HEK293 (cell line): ENCODE measurements around the gene LPXN.

ENCODE experiments used
- CTCF ChIA-PET: fragments of 350-600 bp; formaldehyde crosslinking; extraction: SDS; loops from one replicate; lab custom pipeline; 2021; ENCODE audit warnings: antibody characterized with exemption; lab: Yijun Ruan, JAX
- POLR2A ChIA-PET: fragments of 300-600 bp; formaldehyde crosslinking; extraction: SDS; loops from one replicate; lab custom pipeline; 2020; ENCODE audit warnings: antibody characterized with exemption, inconsistent platforms; lab: Yijun Ruan, JAX
- H3K27ac ChIP-seq: fragments of 200-500 bp; sonication (Bioruptor generic); 2 replicates; pipeline ENCODE4 v1.5.1; 2014; ENCODE audit warnings: low read depth, low read length, control low read depth, inconsistent platforms; ENCODE audit errors: extremely low read depth
- H3K36me3 ChIP-seq, 2 experiments: fragments of 200-500 bp in 1 of 2; sonication (Bioruptor generic) in 1 of 2; 1 replicate in 1 of 2; 2 replicates in 1 of 2; pipeline ENCODE4 v1.5.1; 2014 to 2017; ENCODE audit warnings: inconsistent platforms in 2 of 2, low read length in 2 of 2; ENCODE audit not compliant: control insufficient read depth in 2 of 2, insufficient read depth in 1 of 2
- H3K4me1 ChIP-seq: fragments of 200-500 bp; sonication (Bioruptor generic); 2 replicates; pipeline ENCODE4 v1.5.1; 2014; ENCODE audit warnings: mild to moderate bottlenecking, low read length, inconsistent platforms; ENCODE audit not compliant: control insufficient read depth, insufficient read depth
- H3K4me3 ChIP-seq: 2 replicates; pipeline ENCODE4 v1.5.1; 2011; ENCODE audit warnings: low read depth, mild to moderate bottlenecking, control low read depth, low read length, moderate library complexity
- H3K9me3 ChIP-seq: fragments of 200-500 bp; sonication (Bioruptor generic); 2 replicates; pipeline ENCODE4 v1.5.1; 2014; ENCODE audit warnings: low read depth, low read length, inconsistent platforms; ENCODE audit not compliant: control insufficient read depth, insufficient read depth
- GFI1B ChIP-seq: fragments of 450-650 bp; formaldehyde crosslinking; IDR thresholded peaks from 2 replicates; pipeline ENCODE4 v1.5.1; 2016; ENCODE audit warnings: missing biosample characterization, missing genetic modification characterization
- HOXC10 ChIP-seq: sonication (generic); formaldehyde crosslinking; IDR thresholded peaks from 2 replicates; pipeline ENCODE4 v1.8.1; 2023; ENCODE audit warnings: mild to moderate bottlenecking, missing genetic modification reagents
- KLF1 ChIP-seq: fragments of 450-650 bp; formaldehyde crosslinking; IDR thresholded peaks from 2 replicates; pipeline ENCODE4 v1.5.1; 2016; ENCODE audit warnings: missing biosample characterization, missing genetic modification characterization
- MEIS1 ChIP-seq: sonication (generic); formaldehyde crosslinking; IDR thresholded peaks from 2 replicates; pipeline ENCODE4 v1.8.1; 2022; ENCODE audit warnings: missing genetic modification reagents, mild to moderate bottlenecking, borderline replicate concordance
- MYNN ChIP-seq: fragments of 450-650 bp; formaldehyde crosslinking; IDR thresholded peaks from 2 replicates; pipeline ENCODE4 v1.5.1; 2016; ENCODE audit warnings: missing biosample characterization, missing genetic modification characterization, borderline replicate concordance
- ZBTB17 ChIP-seq: fragments of 450-650 bp; formaldehyde crosslinking; IDR thresholded peaks from 2 replicates; pipeline ENCODE4 v1.5.1; 2016; ENCODE audit warnings: missing biosample characterization, missing genetic modification characterization
- ZFP3 ChIP-seq: fragments of 450-650 bp; formaldehyde crosslinking; IDR thresholded peaks from 2 replicates; pipeline ENCODE4 v1.5.1; 2016; ENCODE audit warnings: low read depth, missing biosample characterization, missing genetic modification characterization
- ZFP37 ChIP-seq: fragments of 450-650 bp; formaldehyde crosslinking; IDR thresholded peaks from 2 replicates; pipeline ENCODE4 v1.5.1; 2016; ENCODE audit warnings: missing biosample characterization, missing genetic modification characterization
- ZNF114 ChIP-seq: fragments of 450-650 bp; formaldehyde crosslinking; IDR thresholded peaks from 2 replicates; pipeline ENCODE4 v1.5.0; 2017; ENCODE audit warnings: missing biosample characterization, missing genetic modification characterization
- ZNF121 ChIP-seq: fragments of 450-650 bp; formaldehyde crosslinking; IDR thresholded peaks from 2 replicates; pipeline ENCODE4 v1.5.1; 2016; ENCODE audit warnings: missing biosample characterization, missing genetic modification characterization
- ZNF16 ChIP-seq: fragments of 450-650 bp; formaldehyde crosslinking; IDR thresholded peaks from 2 replicates; pipeline ENCODE4 v1.5.1; 2016; ENCODE audit warnings: low read depth, missing biosample characterization, missing genetic modification characterization
- ZNF302 ChIP-seq: fragments of 450-650 bp; formaldehyde crosslinking; IDR thresholded peaks from 2 replicates; pipeline ENCODE4 v1.5.1; 2016; ENCODE audit warnings: missing biosample characterization, missing genetic modification characterization, low read depth
- ZNF423 ChIP-seq: fragments of 450-650 bp; formaldehyde crosslinking; IDR thresholded peaks from 2 replicates; pipeline ENCODE4 v1.5.1; 2016; ENCODE audit warnings: missing biosample characterization, missing genetic modification characterization
- ZNF48 ChIP-seq: fragments of 450-650 bp; formaldehyde crosslinking; IDR thresholded peaks from 2 replicates; pipeline ENCODE4 v1.5.1; 2016; ENCODE audit warnings: missing biosample characterization, missing genetic modification characterization
- ZNF548 ChIP-seq: fragments of 450-650 bp; formaldehyde crosslinking; IDR thresholded peaks from 2 replicates; pipeline ENCODE4 v1.5.1; 2016; ENCODE audit warnings: missing biosample characterization, missing genetic modification characterization
- ZNF560 ChIP-seq: fragments of 450-650 bp; formaldehyde crosslinking; IDR thresholded peaks from 2 replicates; pipeline ENCODE4 v1.5.1; 2017; ENCODE audit warnings: missing biosample characterization, missing genetic modification characterization, borderline replicate concordance
- ZNF654 ChIP-seq: fragments of 450-650 bp; formaldehyde crosslinking; IDR thresholded peaks from 2 replicates; pipeline ENCODE4 v1.5.1; 2016; ENCODE audit warnings: low read depth, missing biosample characterization, missing genetic modification characterization
- ZNF843 ChIP-seq: fragments of 450-650 bp; formaldehyde crosslinking; IDR thresholded peaks from 2 replicates; pipeline ENCODE4 v1.5.1; 2016; ENCODE audit warnings: missing biosample characterization, missing genetic modification characterization
- ZSCAN16 ChIP-seq: fragments of 450-650 bp; formaldehyde crosslinking; IDR thresholded peaks from 2 replicates; pipeline ENCODE4 v1.5.1; 2016; ENCODE audit warnings: missing biosample characterization, missing genetic modification characterization
- ZXDB ChIP-seq: fragments of 450-650 bp; formaldehyde crosslinking; IDR thresholded peaks from 2 replicates; pipeline ENCODE4 v1.5.1; 2016; ENCODE audit warnings: missing biosample characterization, missing genetic modification characterization
- TF ChIP-seq, protein P1 (sequence below): IDR thresholded peaks from 2 replicates; pipeline ENCODE4 v1.6.1; 2011; ENCODE audit warnings: mild to moderate bottlenecking, low read depth, low read length, borderline replicate concordance
- TF ChIP-seq, protein P2 (sequence below): fragments of 450-650 bp; formaldehyde crosslinking; optimal IDR thresholded peaks from 2 replicates; pipeline ENCODE3; 2016; ENCODE audit warnings: missing biosample characterization, mild to moderate bottlenecking, missing genetic modification characterization

LPXN gene

DNA sequence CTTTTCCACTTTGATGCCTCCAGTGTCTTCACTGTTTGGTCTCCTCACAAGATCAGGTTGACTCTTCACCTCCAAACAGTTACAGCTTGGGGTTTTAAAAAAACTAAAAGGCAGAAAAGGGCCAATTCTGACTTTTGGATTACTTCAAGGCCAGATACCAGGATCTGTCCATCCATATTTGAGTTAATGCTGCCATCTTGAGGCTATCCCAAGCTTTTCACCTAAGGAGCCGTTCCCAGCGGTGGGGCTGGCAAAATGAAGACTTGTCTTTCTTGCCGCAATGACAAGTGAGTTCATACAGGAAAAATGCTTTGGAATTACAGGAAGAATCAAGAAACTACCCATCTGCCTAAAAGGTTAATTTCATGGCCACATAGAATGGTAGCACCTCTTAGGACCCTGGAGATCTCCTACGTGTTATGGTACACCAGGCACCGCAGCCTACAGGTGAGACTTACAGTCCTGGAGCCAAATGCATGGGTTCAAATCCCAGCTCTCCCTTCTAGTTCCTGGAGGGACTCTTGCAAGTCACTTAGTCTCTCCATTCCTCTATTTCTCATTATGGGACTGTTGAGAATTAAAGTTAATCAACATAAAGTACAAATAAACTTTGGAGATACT is 61.8 kb downstream of the LPXN start:
- no peaks in the 10 kb centered on the region for H3K36me3 ChIP-seq
- ChIA-PET CTCF (interaction anchor here (0.5 to 6.5 kb wide), 15 partner anchors 8 to 1170 kb away, joined by 3 to 43 read pairs (median 3); no protein-coding TSS in a partner anchor), POLR2A (no interaction called here)
- H3K27ac ChIP-seq, result no peak overlapping the region
- no peak overlapping the region for H3K4me3 ChIP-seq
- TF ChIP-seq ZFP37 (tag by site-specific recombination) (no peak), ZNF48 (tag by site-specific recombination) (no peak), ZNF843 (tag by site-specific recombination) (no peak), MYNN (no peak), ZNF654 (tag by site-specific recombination) (peak; percentile 67)
- no peaks in the 10 kb centered on the region for H3K4me1 ChIP-seq
- no peaks in the 10 kb centered on the region for H3K9me3 ChIP-seq

DNA sequence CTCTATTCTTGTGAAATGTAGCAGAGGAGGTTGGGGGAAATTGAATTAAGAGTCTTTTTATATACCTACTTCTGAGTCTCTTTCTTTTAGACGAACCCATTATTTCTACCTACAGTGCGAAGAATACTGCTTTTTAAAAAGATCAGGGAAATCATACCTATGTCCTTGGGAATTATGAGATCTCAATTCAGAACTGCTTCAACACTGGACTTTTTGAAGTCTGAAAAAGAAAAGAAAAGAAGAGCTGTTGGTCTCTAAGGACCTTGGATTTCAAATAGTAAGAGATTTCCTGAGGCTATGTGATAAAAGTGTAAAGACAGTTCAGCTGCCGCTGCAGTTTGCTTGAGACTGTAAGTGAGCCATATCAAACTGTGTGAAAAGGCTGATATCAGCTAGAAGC is 64.0 kb downstream of the LPXN start:
- no peak overlapping the region for H3K4me3 ChIP-seq
- POLR2A ChIA-PET, result no interaction called here
- no peaks in the 10 kb centered on the region for H3K4me1 ChIP-seq
- TF ChIP-seq ZXDB (tag by site-specific recombination) (no peak), ZNF121 (tag by site-specific recombination) (no peak), ZNF114 (tag by site-specific recombination) (no peak), ZFP3 (tag by site-specific recombination) (no peak), ZNF560 (tag by site-specific recombination) (no peak), MEIS1 (CRISPR knock-in tag) (no peak), ZNF423 (tag by site-specific recombination) (no peak), ZNF302 (tag by site-specific recombination) (no peak), KLF1 (tag by site-specific recombination) (no peak), GFI1B (no peak), ZNF16 (tag by site-specific recombination) (no peak), ZBTB17 (tag by site-specific recombination) (no peak)
- TF ChIP-seq, protein P1, sequence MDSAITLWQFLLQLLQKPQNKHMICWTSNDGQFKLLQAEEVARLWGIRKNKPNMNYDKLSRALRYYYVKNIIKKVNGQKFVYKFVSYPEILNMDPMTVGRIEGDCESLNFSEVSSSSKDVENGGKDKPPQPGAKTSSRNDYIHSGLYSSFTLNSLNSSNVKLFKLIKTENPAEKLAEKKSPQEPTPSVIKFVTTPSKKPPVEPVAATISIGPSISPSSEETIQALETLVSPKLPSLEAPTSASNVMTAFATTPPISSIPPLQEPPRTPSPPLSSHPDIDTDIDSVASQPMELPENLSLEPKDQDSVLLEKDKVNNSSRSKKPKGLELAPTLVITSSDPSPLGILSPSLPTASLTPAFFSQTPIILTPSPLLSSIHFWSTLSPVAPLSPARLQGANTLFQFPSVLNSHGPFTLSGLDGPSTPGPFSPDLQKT, result no peak
- TF ChIP-seq, protein P2, sequence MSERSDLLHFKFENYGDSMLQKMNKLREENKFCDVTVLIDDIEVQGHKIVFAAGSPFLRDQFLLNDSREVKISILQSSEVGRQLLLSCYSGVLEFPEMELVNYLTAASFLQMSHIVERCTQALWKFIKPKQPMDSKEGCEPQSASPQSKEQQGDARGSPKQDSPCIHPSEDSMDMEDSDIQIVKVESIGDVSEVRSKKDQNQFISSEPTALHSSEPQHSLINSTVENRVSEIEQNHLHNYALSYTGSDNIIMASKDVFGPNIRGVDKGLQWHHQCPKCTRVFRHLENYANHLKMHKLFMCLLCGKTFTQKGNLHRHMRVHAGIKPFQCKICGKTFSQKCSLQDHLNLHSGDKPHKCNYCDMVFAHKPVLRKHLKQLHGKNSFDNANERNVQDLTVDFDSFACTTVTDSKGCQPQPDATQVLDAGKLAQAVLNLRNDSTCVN (tag by site-specific recombination), result no peak
- TF ChIP-seq, all 188 proteins: peak for 0
- CTCF ChIA-PET, result interaction anchor here (0.9 to 6.5 kb wide), 6 partner anchors 12 to 1055 kb away, joined by 3 to 43 read pairs (median 4); no protein-coding TSS in a partner anchor
- no peaks in the 10 kb centered on the region for H3K9me3 ChIP-seq
- H3K36me3 ChIP-seq, result no peaks in the 10 kb centered on the region
- no peak overlapping the region for H3K27ac ChIP-seq

DNA sequence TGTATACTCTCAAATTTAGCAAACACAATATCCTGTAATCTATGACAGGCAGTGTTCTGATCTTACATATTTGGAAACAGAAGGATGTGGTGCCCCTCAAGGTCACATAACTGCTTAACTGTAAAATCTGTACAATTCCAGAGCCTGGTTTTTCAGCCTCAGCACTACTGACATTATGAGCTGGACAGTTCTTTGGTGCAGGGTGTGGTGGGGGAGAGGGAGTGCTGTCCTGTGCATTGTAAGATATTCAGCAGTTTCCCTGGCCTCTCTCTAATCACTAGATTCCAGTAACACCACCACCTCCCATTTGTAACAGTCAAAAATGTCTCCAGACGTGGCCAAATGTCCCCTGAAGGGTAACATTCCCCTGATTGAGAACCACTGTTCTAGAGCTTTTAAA is 65.9 kb downstream of the LPXN start:
- no peak overlapping the region for H3K27ac ChIP-seq
- ChIA-PET POLR2A (no interaction called here), CTCF (interaction anchor here (0.7 to 6.5 kb wide), 2 partner anchors 14 to 265 kb away, joined by 3 to 43 read pairs; no protein-coding TSS in a partner anchor)
- H3K4me3 ChIP-seq, result no peak overlapping the region
- no peaks in the 10 kb centered on the region for H3K9me3 ChIP-seq
- TF ChIP-seq HOXC10 (no peak), ZSCAN16 (no peak), ZNF548 (tag by site-specific recombination) (no peak)
- no peaks in the 10 kb centered on the region for H3K36me3 ChIP-seq
- H3K4me1 ChIP-seq, result no peaks in the 10 kb centered on the region
